ENCODE data around the gene OST4.

Gene OST4

GRCh38 chr2:27108221-27108620 lies 36.8 kb upstream of the OST4 start:
- no peak for TF ChIP-seq CTCF (IDR thresholded peaks at IDR 0.05; ENCODE audit: extremely low read depth, missing control alignments)
- DNase-seq (ENCODE audit: low spot score), result no peak

GRCh38 chr2:27105981-27106380 lies 34.5 kb upstream of the OST4 start:
- DNase-seq (ENCODE audit: low spot score), result no peak
- TF ChIP-seq CTCF (IDR thresholded peaks at IDR 0.05; ENCODE audit: extremely low read depth, missing control alignments), result no peak

GRCh38 chr2:27102329-27102728 lies 30.9 kb upstream of the OST4 start:
- no peak for TF ChIP-seq CTCF (IDR thresholded peaks at IDR 0.05; ENCODE audit: extremely low read depth, missing control alignments)
- no peak for DNase-seq (ENCODE audit: low spot score)

GRCh38 chr2:27100036-27100435 lies 28.6 kb upstream of the OST4 start:
- TF ChIP-seq CTCF (IDR thresholded peaks at IDR 0.05; ENCODE audit: extremely low read depth, missing control alignments), result no peak
- no peak for DNase-seq (ENCODE audit: low spot score)

- no peak for DNase-seq (ENCODE audit: low spot score)
- no peak for TF ChIP-seq CTCF (IDR thresholded peaks at IDR 0.05; ENCODE audit: extremely low read depth, missing control alignments)
Observed at GRCh38 chr2:27099334-27099955, 28.0 kb upstream of the OST4 start.

GRCh38 chr2:27097341-27097740 lies 25.9 kb upstream of the OST4 start:
- DNase-seq (ENCODE audit: low spot score), result no peak
- no peak for TF ChIP-seq CTCF (IDR thresholded peaks at IDR 0.05; ENCODE audit: extremely low read depth, missing control alignments)

- DNase-seq (ENCODE audit: low spot score), result no peak
- no peak for TF ChIP-seq CTCF (IDR thresholded peaks at IDR 0.05; ENCODE audit: extremely low read depth, missing control alignments)
Observed at GRCh38 chr2:27096748-27097297, 25.4 kb upstream of the OST4 start.

Measured in GM20000 (cell line).